H1 (cell line): ENCODE results near the gene CIAO3. TPM values are rescaled to one million over a fixed set of nuclear protein-coding genes. Genes with fewer than 3 reads are reported as not detected.

Experiments
- ASH2L ChIP-seq: fragments of 200-600, 300-600 bp; sonication (generic); IDR thresholded peaks from one replicate; pipeline ENCODE4 v1.7.1; 2017; ENCODE audit warnings: low read length
- BRCA1 ChIP-seq: IDR thresholded peaks from 2 replicates; pipeline ENCODE4 v1.6.1; 2012; ENCODE audit warnings: low read depth, low read length, improper control_type of control experiment
- CHD7 ChIP-seq: fragments of 300-600 bp; sonication (generic); IDR thresholded peaks from 2 replicates; pipeline ENCODE4 v1.7.1; 2012; ENCODE audit warnings: low read length, moderate library complexity, mild to moderate bottlenecking, inconsistent platforms; ENCODE audit not compliant: insufficient replicate concordance
- E2F6 ChIP-seq: IDR thresholded peaks from 2 replicates; pipeline ENCODE4 v1.6.1; 2012; ENCODE audit warnings: inconsistent platforms
- GABPA ChIP-seq: IDR thresholded peaks from 2 replicates; pipeline ENCODE4 v1.6.1; 2011; ENCODE audit warnings: mild to moderate bottlenecking, low read length, moderate library complexity, borderline replicate concordance; ENCODE audit not compliant: insufficient read depth
- JUN ChIP-seq: IDR thresholded peaks from 2 replicates; pipeline ENCODE4 v1.6.1; 2011; ENCODE audit warnings: low read depth, mild to moderate bottlenecking, improper control_type of control experiment, low read length
- KDM4A ChIP-seq: IDR thresholded peaks from one replicate; pipeline ENCODE4 v1.7.1; 2012; ENCODE audit warnings: low read depth, mild to moderate bottlenecking, moderate library complexity, low read length, inconsistent platforms; ENCODE audit not compliant: severe bottlenecking
- RBBP5 ChIP-seq: IDR thresholded peaks from 2 replicates; pipeline ENCODE4 v1.7.1; 2012; ENCODE audit warnings: low read depth, mild to moderate bottlenecking, inconsistent platforms, low read length, moderate library complexity, borderline replicate concordance
- polyA plus RNA-seq, 7 experiments: library from polyadenylated mRNA; depleted of rRNA in 3 of 7; stranded (reverse) in 5 of 7; unstranded in 2 of 7; fragments of >200 nt in 5 of 7; fragments of 200-250 nt in 2 of 7; gene quantifications; 1 replicate in 5 of 7; 2 replicates in 1 of 7; 4 replicates in 1 of 7; pipeline versions ENCODE4 v1.2.1 to v1.2.3, GENCODE V29; 2011 to 2013; ENCODE audit warnings: missing spikeins in 2 of 7, mixed read lengths in 2 of 7
- total RNA-seq: library from RNA; stranded (reverse); fragmentation: NEBNext Ultra II Directional; extraction: Animal tissue kit (Norgen Biotek cat#: 25700); gene quantifications from 2 replicates; pipeline ENCODE4 v1.2.1, GENCODE V29; 2021

Gene CIAO3
- total and polyA plus RNA-seq, 2 of the 8 experiments (the other 6 are each of a cell fraction or from before 2014, with no cell fraction given) = 20.0 to 20.4 TPM

- TF ChIP-seq CHD7 (no peak), GABPA (no peak), E2F6 (peak; percentile 93), RBBP5 (no peak), KDM4A (peak; percentile 99), JUN (no peak; the same call in 1 of the 2 replicates), BRCA1 (peak; percentile 7; the same call in 1 of the 2 replicates), ASH2L (peak; percentile 45)
Measured at GRCh38 chr16:740764-741505, at the start of gene CIAO3 (continued).
